ENCODE measurements around the gene RAB18.

RAB18 gene

GRCh38 chr10:27542812-27543211 lies 38.7 kb downstream of the RAB18 start:
- Histone ChIP-seq H2AFZ (ENCODE audit: low read depth) (no peak overlapping the region), H3K4me2 (no peak overlapping the region), H3K27me3 (ENCODE audit: insufficient read depth, low read depth) (no peaks in the 10 kb centered on the region), H4K20me1 (ENCODE audit: insufficient read depth) (no peaks in the 10 kb centered on the region), H3K9ac (no peak overlapping the region), H3K27ac (no peak overlapping the region), H3K4me1 (ENCODE audit: low read depth, poor library complexity, severe bottlenecking) (peaks cover 15% of the 10 kb centered on the region), H3K79me2 (ENCODE audit: insufficient read depth, low read depth) (no peaks in the 10 kb centered on the region), H3K36me3 (ENCODE audit: insufficient read depth) (no peaks in the 10 kb centered on the region), H3K4me3 (IDR thresholded peaks at IDR 0.05; ENCODE audit: insufficient read depth, low read depth, low read length) (no peak overlapping the region)
- no peak for TF ChIP-seq CTCF (conservative IDR thresholded peaks at IDR 0.05; ENCODE audit: low read depth, low read length)

GRCh38 chr10:27547047-27547446 lies 42.9 kb downstream of the RAB18 start:
- H3K27ac ChIP-seq: no peak overlapping the region
- H2AFZ ChIP-seq (ENCODE audit: low read depth): no peak overlapping the region

GRCh38 chr10:27547482-27547881 lies 43.4 kb downstream of the RAB18 start:
- Histone ChIP-seq H2AFZ (ENCODE audit: low read depth) (no peak overlapping the region), H3K4me2 (no peak overlapping the region), H4K20me1 (ENCODE audit: insufficient read depth) (no peaks in the 10 kb centered on the region), H3K79me2 (ENCODE audit: insufficient read depth, low read depth) (no peaks in the 10 kb centered on the region), H3K9ac (no peak overlapping the region), H3K36me3 (ENCODE audit: insufficient read depth) (no peaks in the 10 kb centered on the region), H3K27me3 (ENCODE audit: insufficient read depth, low read depth) (no peaks in the 10 kb centered on the region), H3K4me1 (ENCODE audit: low read depth, poor library complexity, severe bottlenecking) (no peaks in the 10 kb centered on the region), H3K27ac (no peak overlapping the region), H3K4me3 (IDR thresholded peaks at IDR 0.05; ENCODE audit: insufficient read depth, low read depth, low read length) (no peak overlapping the region)
- no peak for TF ChIP-seq CTCF (conservative IDR thresholded peaks at IDR 0.05; ENCODE audit: low read depth, low read length)

More at GRCh38 chr10:27547047-27547446, 42.9 kb downstream of the RAB18 start:
- no peaks in the 10 kb centered on the region for H3K36me3 ChIP-seq (ENCODE audit: insufficient read depth)
- no peaks in the 10 kb centered on the region for H3K27me3 ChIP-seq (ENCODE audit: insufficient read depth, low read depth)
- H3K4me1 ChIP-seq (ENCODE audit: low read depth, poor library complexity, severe bottlenecking): no peaks in the 10 kb centered on the region
- H3K4me3 ChIP-seq (IDR thresholded peaks at IDR 0.05; ENCODE audit: insufficient read depth, low read depth, low read length): no peak overlapping the region
- no peak overlapping the region for H3K9ac ChIP-seq
- H3K4me2 ChIP-seq: no peak overlapping the region
- no peak for TF ChIP-seq CTCF (conservative IDR thresholded peaks at IDR 0.05; ENCODE audit: low read depth, low read length)
- no peaks in the 10 kb centered on the region for H4K20me1 ChIP-seq (ENCODE audit: insufficient read depth)
- H3K79me2 ChIP-seq (ENCODE audit: insufficient read depth, low read depth): no peaks in the 10 kb centered on the region

GRCh38 chr10:27550823-27551222 lies 46.7 kb downstream of the RAB18 start:
- no peaks in the 10 kb centered on the region for H4K20me1 ChIP-seq (ENCODE audit: insufficient read depth)

More at GRCh38 chr10:27550823-27551222, 46.7 kb downstream of the RAB18 start:
- no peaks in the 10 kb centered on the region for H3K79me2 ChIP-seq (ENCODE audit: insufficient read depth, low read depth)
- H3K9ac ChIP-seq: no peak overlapping the region
- H3K4me1 ChIP-seq (ENCODE audit: low read depth, poor library complexity, severe bottlenecking): no peaks in the 10 kb centered on the region
- no peak overlapping the region for H3K4me2 ChIP-seq
- H2AFZ ChIP-seq (ENCODE audit: low read depth): no peak overlapping the region
- H3K27ac ChIP-seq: no peak overlapping the region
- H3K4me3 ChIP-seq (IDR thresholded peaks at IDR 0.05; ENCODE audit: insufficient read depth, low read depth, low read length): no peak overlapping the region
- H3K36me3 ChIP-seq (ENCODE audit: insufficient read depth): no peaks in the 10 kb centered on the region
- no peaks in the 10 kb centered on the region for H3K27me3 ChIP-seq (ENCODE audit: insufficient read depth, low read depth)
- TF ChIP-seq CTCF (conservative IDR thresholded peaks at IDR 0.05; ENCODE audit: low read depth, low read length): no peak
